NCI-H2029 treated with DMSO at 0.1 percent for 48 hours (cell line): ENCODE data around the gene CRB3.

Experiments used
- DNase-seq: peaks from one replicate; lab custom pipeline; 2025; lab: John Stamatoyannopoulos, UW

The CRB3 gene

DNA sequence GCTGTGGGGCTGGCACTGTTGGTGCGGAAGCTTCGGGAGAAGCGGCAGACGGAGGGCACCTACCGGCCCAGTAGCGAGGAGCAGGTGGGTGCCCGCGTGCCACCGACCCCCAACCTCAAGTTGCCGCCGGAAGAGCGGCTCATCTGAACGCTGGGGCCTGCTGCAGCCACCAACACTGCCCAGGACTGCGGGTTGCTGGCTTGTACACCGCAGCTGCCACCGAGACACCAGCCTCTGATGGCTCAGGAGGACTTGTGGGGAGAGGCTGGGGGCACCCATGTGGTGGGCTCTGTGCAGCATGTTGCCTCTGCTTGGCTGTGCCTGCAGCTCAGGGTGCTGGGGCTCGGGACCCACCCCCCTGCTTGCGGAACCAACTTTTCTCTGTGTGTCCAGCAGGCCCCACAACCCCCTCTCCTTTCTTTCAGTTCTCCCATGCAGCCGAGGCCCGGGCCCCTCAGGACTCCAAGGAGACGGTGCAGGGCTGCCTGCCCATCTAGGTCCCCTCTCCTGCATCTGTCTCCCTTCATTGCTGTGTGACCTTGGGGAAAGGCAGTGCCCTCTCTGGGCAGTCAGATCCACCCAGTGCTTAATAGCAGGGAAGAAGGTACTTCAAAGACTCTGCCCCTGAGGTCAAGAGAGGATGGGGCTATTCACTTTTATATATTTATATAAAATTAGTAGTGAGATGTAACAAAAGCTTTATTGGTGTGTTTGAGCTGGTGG, 2.6 kb downstream of the CRB3 start:
- DNase-seq, result no peak

DNA sequence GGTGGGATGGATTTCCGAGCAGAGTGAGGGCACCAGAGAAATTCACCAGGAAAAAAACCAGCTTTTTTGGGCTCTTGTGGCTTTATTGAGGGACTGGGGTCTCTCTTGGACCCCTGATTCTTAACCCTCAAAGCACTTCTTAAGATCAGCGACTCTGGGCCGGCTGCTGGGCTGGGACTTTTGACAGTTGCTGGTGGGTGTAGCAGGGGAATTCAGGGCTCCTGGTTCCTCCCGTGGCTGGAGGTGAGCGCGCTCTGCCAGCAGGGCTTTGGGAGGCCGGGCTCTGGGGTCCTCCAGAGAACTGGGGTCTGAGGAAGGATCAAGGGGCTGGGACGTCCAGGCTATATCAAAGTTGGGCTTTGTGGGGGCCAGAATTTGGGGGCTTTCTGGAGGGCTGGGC, 3.3 kb downstream of the CRB3 start:
- DNase-seq, result no peak

DNA sequence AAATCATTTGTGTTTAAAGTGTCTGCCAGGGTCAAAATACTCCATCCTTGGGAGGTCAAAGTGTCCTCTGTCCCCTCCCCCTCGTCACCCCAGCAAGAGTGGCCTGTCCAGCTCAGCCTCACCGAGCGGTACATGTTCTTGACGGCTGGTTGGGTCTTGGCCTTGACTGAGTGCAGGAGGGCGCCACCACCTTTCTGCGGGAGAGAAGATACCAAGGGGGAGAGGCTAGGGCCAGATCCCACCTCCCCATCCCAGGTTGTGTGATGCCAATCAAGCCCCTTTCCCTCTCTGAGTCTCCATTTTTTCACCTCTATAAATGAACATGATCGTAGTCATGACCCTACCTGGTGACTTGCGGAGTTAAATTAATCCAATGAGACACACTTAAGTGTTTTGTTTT, 6.1 kb downstream of the CRB3 start:
- DNase-seq, result no peak

DNA sequence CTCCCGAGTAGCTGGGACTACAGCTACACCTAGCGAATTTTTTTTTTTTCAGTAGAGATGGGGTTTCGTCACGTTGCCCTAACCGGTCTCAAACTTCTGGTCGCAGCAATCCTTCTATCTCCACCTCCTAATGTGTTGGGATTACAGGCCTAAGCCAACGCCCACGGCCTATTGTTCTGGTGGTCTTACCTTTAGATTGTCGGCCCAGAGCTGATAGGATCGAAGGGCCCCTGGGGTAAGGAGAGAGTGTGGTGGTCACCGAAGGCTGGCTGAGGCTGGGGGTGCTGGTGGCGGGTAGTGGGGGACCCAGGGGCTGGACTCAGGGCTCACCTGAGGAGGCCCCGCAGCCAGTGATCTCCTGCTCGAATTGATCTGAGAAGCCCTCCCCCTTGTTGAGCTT, 7.0 kb downstream of the CRB3 start:
- no peak for DNase-seq

DNA sequence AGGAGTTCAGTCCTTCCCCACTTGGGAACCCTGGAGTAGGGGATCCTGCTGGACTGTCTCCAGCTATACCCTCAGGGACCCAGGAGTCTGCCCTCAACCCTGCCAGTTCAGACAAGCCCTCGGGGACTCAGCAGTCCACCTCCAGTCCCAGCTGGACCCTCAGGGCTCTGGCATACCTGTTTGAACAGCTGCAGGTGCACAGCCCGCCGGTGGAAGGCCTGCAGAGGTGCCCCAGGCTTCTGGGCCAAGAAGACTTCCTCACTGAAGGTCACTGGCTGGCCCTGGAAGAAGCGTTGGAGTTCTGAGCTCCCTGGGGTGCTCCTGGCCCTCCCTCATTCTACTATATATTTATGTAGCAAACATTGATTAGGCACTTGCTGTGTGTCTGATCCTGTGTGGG, 8.6 kb downstream of the CRB3 start:
- DNase-seq, result no peak

DNA sequence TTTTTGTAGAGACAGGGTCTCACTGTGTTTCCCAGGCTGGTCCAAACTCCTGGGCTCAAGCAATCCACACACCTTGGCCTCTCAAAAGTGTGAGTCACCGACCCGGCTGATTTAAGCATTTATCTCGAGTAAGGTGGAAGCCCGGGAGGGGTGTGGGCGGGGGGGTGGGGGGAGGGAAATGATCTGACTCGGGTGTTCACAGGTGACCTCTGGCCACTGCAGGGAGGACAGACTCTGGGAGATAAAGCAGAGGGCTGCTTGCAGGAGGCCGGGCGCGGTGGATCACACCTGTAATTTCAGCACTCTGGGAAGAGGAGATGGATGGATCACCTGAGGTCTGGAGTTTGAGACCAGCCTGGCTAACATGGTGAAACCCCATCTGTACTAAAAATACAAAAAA, 9.6 kb downstream of the CRB3 start:
- DNase-seq, result no peak

DNA sequence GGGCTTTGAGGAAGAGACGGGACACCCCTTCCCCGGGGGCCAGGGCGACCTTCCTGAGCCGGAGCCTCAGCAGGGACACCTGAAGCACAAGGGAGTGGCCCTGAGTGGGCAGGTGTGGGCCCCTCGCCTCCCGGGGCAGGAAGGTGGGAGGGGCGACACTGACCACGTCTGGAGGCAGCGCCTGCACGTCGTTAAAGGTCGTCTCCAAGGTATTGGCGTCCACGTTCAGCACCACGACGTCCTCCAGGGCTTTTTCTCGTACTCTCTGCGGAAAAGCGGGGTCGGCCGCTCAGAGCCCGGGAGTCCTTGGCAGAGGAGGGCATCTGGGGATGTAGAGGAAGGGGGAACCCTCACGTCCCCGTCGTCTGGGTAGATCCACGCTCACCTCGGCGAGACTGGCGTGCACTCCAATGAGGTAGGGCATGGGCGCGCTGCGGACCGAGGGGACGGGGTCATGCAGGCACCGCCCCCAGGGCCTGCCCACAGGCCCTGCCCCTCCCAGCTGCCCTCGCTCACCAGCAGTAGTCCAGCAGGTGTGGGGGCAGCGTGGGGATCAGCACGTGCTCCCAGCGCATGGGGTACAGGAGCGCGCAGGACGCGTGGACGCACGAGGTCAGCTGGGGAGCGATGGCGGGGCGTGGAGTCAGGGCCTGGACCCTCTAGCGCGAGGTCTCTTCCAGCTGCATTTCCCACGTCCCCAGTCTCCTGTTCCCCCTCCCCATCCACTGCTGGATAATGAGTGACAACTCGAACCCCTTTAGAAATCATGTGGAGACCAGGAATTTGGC, 11.4 kb downstream of the CRB3 start:
- no peak for DNase-seq

DNA sequence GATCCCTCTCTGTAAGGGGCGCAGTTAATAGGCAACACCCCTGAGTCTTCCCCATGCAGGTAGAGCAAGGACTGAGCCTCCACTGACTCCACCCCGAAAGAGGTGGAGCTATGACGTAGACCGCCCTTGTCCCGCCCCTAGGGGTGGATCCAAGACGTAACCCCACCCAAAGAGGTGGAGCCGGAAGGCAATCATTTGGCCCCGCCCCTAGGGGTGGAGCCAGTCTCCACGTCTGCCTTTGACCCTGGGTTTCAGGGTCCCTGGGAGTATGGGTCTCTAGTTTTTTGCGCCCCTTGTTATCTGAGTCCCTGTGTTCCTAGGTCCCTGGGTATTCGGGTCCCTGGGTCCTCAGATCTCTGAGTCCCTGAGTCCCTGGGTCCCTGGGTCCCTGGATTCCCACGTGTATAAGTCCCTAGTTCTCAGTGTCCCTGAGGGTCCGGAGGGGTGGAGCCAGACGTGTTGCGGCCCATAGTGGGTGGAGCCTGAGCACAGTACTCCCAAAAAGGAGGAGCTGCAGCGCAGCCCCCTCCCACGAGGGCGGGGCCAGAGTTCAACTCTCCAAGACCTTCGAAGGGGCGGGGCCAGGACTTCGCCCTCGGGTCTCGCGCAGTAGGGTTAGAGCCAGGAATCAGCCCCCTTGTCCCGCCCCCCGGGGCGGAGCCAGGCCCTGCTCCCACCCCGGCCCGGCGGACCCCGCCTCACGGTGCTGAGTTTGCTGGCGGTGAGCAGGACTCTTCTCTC, 12.3 kb downstream of the CRB3 start:
- no peak for DNase-seq

DNA sequence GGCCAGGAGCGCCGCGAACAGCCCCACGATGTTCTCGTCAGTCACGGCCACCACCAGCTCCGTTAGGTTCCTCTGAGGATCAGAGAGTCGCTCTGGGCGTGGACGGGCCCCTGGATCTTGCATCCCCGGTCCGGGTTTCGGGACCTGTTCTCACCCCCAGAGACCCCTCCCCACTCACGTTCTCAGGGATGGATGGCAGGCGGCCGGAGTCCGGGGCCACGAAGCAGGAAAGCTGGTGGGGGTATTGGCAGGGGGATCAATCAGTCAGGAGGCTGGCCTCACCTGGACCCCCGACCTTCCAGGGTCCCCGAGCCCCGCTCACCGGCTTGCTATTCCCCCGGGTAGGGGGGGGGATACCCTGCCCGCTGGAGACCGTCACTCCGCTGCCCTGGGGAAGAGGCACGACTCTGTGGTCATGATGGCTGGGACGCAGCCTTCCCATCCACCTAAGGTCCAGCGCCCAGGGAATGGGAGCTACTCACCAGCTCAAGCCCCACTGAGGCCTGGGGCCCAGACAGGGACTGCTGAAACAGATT, 12.9 kb downstream of the CRB3 start:
- DNase-seq, result no peak

DNA sequence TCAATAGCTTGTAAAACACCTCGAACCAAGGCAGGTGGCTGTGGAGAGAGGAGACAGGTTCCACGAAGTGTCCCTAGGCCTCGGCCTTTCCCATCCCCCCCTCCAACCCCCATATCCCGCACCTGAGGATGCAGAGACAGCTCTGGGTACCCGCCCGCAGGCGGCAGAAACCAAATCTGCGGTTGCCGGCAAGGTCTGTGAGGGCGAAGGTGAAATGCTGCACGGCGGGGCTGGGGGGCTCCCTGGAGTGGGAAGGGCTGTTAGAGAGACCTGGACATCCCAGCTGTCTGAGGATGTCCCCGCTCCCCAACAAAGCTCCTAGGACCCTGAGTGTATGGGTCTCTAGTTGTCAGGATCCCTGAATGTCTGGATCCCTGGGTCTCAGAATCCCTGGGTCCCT, 14.7 kb downstream of the CRB3 start:
- DNase-seq, result no peak

DNA sequence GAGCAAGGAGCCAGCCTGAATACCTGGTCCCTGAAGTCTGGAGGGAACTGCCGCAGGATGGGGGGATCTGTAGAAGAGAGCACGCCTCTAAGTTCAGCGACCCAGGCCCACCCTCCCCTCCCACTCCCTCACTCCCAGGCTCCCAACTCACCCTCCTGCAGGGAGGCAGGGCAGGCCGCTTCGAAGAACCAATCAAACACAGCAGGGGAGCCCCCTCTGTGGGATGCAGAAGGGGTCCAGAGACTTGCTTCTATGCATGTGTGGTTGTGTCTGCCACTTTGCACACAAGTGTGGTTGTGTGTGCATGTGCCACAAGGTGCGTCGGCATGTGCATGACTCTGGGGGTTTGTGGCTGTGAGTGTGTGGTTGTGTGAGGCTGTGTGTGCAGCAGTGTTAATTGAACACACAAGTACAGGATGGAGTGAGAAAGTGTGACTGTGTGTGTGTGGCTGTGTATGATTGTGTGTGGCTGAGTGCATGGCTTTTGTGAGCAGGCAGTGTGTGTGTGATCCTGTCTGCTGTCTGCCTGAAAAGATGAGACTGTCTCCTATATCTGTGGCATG, 15.8 kb downstream of the CRB3 start:
- DNase-seq, result no peak

DNA sequence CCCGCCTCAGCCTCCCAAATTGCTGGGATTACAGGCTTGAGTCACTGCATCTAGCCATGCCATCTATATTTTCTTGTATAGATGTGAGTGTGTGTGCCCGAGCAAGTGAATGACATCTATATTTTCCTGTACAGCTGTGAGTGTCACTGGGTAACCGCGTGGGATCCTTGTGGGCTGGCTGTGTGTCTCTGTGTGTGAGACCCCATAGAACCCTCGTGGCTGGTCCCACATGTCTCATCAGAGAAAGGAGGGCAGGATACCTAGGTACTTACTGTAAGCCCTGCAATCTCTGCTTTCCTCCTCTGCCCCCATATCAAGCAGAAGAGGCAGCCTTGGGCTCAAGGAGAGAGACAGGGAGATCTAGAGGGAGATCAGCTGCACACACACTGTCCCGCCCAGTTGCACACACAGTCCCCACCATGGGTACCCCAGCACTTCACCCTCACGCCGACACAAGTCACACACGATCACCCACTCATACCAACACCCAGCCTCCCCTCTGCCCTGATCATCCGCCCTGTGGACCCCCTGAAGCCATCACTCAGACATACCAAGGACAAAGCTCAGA, 16.9 kb downstream of the CRB3 start:
- no peak for DNase-seq

DNA sequence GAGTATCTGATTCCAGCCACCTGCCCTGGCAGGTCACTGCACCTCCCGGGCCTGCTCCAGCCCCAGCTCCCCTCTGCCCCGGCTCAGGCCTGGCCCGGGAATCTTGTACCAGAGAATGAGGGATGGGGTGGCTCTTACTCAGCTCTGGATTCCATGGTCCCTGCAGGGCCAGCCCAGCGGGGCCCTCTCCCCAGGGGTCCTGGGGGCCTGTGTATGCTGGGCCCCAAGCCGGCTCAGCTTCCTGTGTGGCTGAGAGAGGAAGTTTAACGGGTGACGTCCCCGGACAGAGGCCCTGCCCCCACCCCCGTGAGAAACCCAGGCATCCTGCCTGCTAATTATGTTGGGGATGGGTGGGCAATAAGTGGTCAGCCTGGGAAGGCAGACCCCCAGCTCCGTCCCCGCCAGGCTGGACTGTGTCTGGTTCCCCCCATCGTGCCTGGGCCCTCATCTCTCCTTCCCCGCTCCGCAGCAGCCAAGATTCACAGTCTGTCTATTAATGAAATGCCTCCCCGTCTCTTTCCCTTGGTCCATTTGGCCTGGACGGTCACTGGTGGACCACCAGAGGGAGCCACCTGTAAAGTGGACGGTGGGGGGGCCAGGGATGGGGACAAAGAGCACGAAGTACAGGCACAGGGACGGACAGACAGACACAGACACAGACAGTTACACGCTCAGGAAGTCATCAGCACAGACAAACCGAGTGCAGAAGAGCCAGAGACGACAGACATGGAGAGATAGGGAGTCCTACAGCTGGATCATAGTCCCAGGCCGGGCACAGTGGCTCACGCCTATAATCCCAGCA, 17.7 kb downstream of the CRB3 start, which contains the start of gene DENND1C:
Gene DENND1C (minus strand): TSS at position 247 of the 802 bp plus-strand sequence. CDS start 92 bp downstream, at position 155.
- DNase-seq, result no peak

DNA sequence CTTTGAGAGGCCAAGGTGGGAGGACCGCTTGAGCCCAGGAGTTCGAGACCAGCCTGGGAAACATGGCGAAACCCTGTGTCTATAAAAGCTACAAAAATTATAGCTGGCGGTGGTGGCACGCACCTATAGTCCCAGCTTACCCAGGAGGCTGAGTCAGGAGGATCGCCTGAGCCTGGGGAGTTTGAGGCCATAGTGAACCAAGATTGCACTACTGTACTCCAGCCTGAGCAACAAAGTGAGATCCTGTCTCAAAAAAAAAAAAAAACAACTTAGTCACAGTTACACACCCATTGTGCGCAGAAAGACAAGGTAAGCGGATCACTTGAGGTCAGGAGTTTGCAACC, 18.2 kb downstream of the CRB3 start:
- DNase-seq, result no peak

DNA sequence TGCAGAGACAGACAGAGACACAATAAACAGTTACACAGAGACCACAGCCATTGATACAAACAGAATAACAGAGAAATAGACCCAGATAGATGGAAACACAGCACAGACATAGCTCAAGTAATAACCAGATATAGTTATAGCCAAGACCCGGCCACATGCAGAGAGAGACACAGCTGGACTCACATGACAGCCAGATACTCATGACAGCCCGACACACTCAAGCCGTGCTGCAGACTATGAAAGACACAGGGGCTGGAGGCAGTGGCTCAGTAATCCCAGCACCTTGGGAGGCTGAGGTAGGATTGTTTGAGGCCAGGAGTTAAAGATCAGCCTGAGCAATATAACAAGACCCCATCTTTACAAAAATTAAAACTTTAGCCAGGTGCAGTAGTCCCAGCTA, 19.2 kb downstream of the CRB3 start:
- no peak for DNase-seq

DNA sequence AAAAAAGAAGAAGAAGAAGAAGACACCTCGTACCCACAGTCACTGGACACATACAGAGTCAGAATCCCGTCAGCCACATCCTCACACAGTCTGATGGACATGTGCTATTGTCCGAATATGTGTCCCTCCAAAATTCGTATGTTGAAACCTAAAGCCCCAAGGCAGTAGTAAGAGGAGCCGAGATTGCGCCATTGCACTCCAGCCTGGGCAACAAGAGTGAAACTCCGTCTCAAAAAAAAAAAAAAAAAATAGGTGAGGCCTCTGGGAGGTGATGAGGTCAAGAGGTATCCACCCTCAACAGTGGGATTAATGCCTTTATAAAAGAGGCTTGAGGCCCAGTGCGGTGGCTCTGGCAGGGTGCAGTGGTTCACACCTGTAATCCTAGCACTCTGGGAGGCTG, 20.2 kb downstream of the CRB3 start:
- DNase-seq, result no peak

DNA sequence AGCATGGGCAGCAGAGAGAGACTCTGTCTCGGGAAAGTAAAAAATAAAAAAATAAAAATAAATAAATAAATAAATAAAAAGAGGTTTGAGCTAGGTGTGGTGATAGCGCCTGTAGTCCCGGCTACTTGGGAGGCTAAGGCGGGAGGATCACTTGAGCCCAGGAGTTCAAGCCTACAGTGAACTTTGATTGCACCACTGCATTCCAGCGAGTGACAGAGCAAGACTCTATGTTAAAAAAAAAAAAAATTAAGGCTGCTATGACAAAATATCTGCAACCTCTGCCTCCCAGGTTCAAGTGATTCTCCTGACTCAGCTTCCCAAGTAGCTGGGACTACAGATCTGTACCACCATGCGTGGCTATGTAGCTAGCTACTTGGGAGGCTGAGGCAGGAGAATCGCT, 20.8 kb downstream of the CRB3 start:
- no peak for DNase-seq

DNA sequence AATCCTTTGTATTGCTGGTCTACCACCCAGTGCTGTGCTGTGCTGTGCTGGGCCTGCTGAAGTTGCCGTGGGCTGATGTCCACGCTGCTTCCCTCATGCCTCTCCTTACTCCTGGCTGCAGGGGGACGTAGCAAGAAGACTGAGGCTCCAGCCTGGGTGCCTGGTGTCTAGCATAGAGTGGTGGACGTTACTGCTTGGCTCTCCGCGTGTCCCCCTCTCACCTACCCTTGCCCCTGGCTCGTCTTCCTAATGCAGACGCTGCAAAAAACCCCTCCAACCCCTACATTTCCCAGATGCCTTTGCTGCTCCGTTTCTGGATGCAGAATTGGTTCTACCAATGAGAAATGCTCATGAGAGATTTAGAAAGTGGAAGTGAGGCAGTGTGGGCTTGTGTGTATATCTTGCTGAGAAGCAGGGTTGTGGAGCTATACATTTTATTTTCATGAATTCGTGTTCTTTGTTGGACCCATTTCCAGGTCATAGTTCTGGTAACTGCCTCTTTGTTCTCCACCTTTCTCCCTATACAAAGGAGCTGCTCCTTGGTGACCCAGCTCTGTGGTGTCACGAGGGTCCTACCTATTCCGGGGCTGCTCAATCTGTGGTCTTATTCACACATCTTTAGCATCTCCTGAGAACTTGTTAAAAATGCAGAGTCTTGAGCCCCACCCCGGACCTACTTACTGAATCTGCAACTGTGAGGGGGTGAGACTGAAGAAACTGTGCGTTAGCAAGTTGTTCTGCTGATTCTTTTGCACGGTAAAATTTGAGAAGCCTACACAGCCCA, 25.4 kb downstream of the CRB3 start:
- no peak for DNase-seq

DNA sequence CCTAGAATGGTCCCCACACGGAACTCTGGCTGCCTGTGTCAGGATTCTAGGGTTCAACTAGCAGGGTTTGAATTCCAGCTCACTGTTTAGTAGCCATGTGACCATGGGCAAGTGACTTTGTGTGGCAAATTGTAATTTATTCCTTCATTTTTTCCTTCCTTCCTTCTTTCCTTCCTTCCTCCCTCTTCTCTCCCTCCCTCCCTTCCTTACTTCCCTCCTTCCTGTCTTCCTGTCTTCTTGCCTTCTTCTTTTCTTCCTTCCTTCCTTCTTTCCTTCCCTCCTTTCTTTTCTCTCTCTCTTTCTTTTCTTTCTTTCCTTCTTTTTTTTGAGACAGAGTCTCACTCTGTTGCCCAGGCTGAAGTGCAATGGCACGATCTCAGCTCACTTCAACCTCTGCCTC, 26.1 kb downstream of the CRB3 start:
- DNase-seq, result no peak

DNA sequence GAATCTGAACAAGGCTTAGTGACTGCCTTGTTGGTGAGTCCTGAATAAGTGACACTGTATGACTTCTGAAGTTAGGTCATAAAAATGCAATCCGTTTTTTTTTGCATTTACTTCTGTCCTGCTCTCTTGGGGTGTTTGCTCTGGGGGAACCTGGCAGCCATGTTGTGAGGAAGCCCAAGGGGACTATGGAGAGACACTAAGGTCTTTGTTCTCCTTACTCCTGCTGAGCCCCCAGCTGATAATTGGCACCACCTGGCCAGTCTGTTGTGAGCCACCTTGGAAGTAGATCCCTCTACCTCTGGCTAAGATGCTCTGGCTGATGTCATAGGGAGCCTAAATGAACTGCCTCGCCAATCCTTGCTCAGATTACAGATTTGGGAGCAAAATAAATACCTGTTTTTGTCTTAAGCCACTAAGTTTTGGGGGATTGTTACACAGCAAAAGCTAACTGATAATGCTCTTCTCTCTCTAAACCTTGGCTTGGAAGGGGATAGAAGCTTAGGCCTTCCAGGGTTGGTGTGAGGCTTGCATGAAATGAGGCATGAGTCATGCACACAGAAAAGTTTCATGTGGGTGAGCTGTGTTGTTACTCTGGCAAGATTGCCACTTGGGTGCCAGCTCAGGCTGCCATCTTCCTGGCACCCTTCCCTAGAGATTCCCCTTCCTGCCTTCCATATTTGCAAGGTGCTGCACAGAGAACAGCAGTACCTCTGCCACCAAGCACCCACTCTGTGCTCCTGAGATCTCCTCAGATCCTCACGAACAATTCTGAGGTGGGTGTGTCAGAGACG, 27.9 kb downstream of the CRB3 start:
- no peak for DNase-seq
